Large intestine (tissue), 3 donors: Measurements from ENCODE around the gene LPIN2. TPM values are rescaled to one million over a fixed set of nuclear protein-coding genes. Genes with fewer than 3 reads are reported as not detected.
A peak's percentile ranks its signal among the peaks of the same experiment; 100 is the strongest.

Experiments
- DNase-seq, 2 donors: peaks; one replicate each; pipeline versions ENCODE4 v3.0.0 to v3.0.0-alpha.2; 2013
- H3K27ac ChIP-seq: one replicate; pipeline ENCODE4 v1.5.1; 2013; ENCODE audit warnings: low read length
- H3K27me3 ChIP-seq: 2 replicates; pipeline ENCODE4 v1.6.1; 2013; ENCODE audit warnings: low read length; ENCODE audit not compliant: control insufficient read depth, insufficient read depth
- H3K36me3 ChIP-seq: 2 replicates; pipeline ENCODE4 v1.6.1; 2013; ENCODE audit warnings: low read length; ENCODE audit not compliant: control insufficient read depth, insufficient read depth
- H3K4me1 ChIP-seq: one replicate; pipeline ENCODE4 v1.6.1; 2013; ENCODE audit warnings: low read length; ENCODE audit not compliant: control insufficient read depth, insufficient read depth
- H3K4me3 ChIP-seq: one replicate; pipeline ENCODE4 v1.5.1; 2013; ENCODE audit warnings: low read length
- H3K9me3 ChIP-seq: one replicate; pipeline ENCODE4 v1.6.1; 2013; ENCODE audit warnings: mild to moderate bottlenecking, low read depth, low read length, moderate library complexity; ENCODE audit not compliant: control insufficient read depth
- WGBS: methylation state at CpG from one replicate; pipeline ENCODE4 v1.1.5; 2013; ENCODE audit warnings: low lambda C conversion rate; ENCODE audit not compliant: insufficient coverage; 5-methylcytosine and 5-hydroxymethylcytosine counted together
- polyA plus RNA-seq: library from polyadenylated mRNA; unstranded; fragments of 120-200 nt; gene quantifications from one replicate; pipeline ENCODE4 v1.2.1, GENCODE V29; 2013

LPIN2 gene
- polyA plus RNA-seq, 1 donor, result 54.1 TPM

DNA sequence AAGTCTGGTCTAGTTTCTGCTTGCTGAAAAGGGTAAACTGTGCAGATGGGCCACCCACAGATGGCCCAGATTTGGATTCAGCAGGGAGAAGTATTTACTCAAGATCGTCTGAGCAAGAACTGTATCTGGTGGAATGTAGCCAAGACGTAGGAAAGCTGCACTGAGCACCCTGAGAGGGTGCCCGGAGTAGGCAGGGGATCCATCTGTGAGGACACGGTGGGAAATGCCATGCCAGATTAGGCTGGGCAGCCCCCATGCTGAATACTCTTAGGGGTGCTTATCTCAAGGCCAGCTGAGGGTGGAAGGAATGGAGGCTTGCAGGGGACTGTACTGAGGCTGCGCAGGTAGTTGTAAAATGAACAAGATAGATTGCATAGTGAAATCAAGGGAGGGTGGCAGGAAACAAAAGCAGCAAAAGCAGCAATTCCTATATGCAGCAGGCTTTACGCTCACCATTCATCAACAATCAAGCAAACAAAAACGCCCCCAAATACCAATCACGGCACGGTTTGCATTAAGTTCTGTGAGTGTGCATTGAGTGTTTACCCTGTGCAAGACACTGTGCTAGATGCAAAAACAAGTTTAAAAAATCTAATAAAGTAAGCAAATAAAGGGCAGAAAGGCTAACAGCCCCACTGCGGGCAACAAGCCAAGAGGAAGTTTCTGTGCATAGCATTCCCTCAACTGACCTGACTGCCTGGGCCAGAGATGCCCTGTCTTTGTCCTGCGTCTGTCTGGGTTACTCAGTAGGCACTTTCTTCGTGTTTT, 32.2 kb upstream of the LPIN2 start:
- H3K9me3 ChIP-seq, result no peaks in the 10 kb centered on the region
- peak overlapping the region; percentile 91 for H3K27ac ChIP-seq
- H3K4me1 ChIP-seq, result peaks cover 39% of the 10 kb centered on the region
- DNase-seq, result peak; percentile 68 to 88
- no peaks in the 10 kb centered on the region for H3K36me3 ChIP-seq
- H3K27me3 ChIP-seq, result no peaks in the 10 kb centered on the region
- WGBS, result 6% methylated on average over 5 of the region's 12 CpGs
- no peak overlapping the region for H3K4me3 ChIP-seq

DNA sequence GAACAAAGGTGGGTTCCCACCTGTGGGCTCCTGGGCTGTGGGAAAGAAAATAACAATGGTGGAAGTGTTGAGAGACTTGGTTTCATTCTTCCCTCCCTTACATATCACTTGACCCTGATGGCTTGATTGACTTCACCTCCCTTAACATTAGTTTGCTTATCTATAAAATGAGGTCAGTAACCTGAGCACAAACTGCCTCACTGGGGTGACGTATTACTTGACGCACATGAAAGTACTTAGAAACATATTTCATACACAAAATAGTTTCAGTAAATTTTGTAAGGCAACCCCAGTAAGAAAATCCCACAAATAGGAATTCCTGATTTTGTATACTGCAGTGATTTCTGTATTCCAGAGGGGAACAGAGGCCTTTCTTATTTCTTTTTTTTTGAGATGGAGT, 29.4 kb upstream of the LPIN2 start:
- peak overlapping the region; percentile 68 for H3K27ac ChIP-seq
- no peak overlapping the region for H3K4me3 ChIP-seq
- H3K36me3 ChIP-seq, result no peaks in the 10 kb centered on the region
- no peaks in the 10 kb centered on the region for H3K27me3 ChIP-seq
- no peaks in the 10 kb centered on the region for H3K9me3 ChIP-seq
- peak; percentile 46 to 81 for DNase-seq
- no CpG with 5 or more reads among the region's 2 CpGs for WGBS
- peaks cover 42% of the 10 kb centered on the region for H3K4me1 ChIP-seq

DNA sequence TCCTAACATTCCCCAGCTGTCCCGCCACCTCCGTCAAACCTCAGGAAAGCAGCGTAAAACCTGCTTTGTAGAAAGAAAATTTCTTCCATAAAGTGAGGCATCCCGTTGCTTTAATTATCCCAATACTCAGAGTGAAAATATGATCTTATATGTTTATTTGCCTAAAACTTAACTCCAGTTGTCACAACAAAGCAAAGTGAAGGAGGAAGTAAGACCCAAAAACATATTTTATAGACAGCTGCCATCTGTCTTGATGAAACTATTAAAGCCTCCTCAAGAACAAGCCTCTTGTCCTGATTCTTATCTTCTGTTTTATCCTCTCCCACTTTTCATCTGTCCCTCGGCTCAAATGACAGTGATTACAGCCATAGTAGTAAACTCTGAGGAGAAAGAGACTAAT, 28.9 kb upstream of the LPIN2 start:
- H3K4me3 ChIP-seq, result no peak overlapping the region
- H3K36me3 ChIP-seq, result no peaks in the 10 kb centered on the region
- H3K9me3 ChIP-seq, result no peaks in the 10 kb centered on the region
- peak overlapping the region; percentile 68 for H3K27ac ChIP-seq
- WGBS, result 40% methylated on average over 1 of the region's 5 CpGs
- no peak for DNase-seq
- H3K27me3 ChIP-seq, result no peaks in the 10 kb centered on the region
- H3K4me1 ChIP-seq, result peaks cover 42% of the 10 kb centered on the region

DNA sequence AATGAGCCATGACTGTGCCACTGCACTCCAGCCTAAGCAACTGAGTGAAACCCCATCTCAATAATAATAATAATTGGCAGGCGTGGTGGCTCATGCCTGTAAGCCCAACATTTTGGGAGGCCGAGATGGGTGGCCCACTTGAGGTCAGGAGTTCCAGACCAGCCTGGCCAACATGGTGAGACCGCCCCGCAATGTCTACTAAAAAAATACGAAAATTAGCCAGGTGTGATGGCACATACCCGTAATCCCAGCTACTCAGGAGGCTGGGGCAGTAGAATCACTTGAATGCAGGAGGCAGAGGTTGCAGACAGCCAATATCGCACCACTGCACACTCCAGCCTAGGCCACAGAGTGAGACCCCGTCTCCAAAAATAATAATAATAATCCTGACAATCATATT, 27.9 kb upstream of the LPIN2 start:
- Histone ChIP-seq H3K36me3 (no peaks in the 10 kb centered on the region), H3K4me3 (no peak overlapping the region), H3K27ac (no peak overlapping the region), H3K27me3 (no peaks in the 10 kb centered on the region), H3K9me3 (no peaks in the 10 kb centered on the region), H3K4me1 (peaks cover 35% of the 10 kb centered on the region)
- WGBS, result no CpG with 5 or more reads among the region's 8 CpGs
- DNase-seq, result no peak

DNA sequence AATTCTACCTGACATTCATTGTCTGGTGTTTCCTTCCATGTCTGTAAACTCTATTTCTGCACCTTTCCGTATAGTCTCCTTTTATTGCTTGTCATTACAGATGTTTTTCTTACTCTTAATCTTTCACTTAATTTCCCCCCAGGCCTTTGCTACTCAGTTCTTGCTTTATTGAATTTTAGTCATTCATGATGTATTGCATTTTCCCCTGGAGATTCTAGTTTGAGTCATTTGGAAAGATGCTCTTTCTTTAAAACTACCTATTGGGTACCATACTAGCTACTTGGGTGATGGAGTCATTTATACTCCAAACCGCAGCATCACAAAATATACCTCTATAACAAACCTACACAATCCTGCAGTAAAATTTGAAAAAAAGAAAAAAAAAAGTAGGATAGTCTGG, 27.2 kb upstream of the LPIN2 start:
- peaks cover 29% of the 10 kb centered on the region for H3K4me1 ChIP-seq
- H3K27me3 ChIP-seq, result no peaks in the 10 kb centered on the region
- no peaks in the 10 kb centered on the region for H3K36me3 ChIP-seq
- DNase-seq, result no peak
- H3K27ac ChIP-seq, result no peak overlapping the region
- H3K4me3 ChIP-seq, result no peak overlapping the region
- 100% methylated on average over 1 of the region's 2 CpGs for WGBS
- no peaks in the 10 kb centered on the region for H3K9me3 ChIP-seq

DNA sequence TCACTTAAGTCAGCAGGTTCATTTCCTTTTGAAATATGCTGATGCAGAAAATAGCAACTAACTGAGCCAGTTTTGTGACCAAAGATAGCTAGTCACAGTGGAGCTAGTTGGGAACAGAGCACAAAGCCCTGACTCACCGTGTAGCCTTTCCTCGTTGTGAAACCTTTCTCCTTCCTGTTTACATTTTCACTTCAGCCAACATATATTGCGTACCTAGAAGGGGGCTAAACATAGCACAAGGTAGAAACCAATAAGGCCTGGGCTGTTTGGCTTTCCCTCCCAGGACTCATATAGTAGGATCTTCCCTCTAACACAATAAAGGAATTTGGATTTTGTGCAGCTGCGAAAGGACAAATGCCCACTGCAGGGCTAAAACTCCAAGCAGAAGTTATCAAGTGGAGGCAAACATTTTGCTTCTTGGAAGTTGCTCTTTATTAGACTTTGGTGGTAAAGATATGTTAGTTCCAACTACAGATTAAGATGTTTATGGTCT, 24.5 kb upstream of the LPIN2 start:
- DNase-seq, result peak; percentile 79 to 90
- Histone ChIP-seq H3K36me3 (no peaks in the 10 kb centered on the region), H3K4me3 (no peak overlapping the region), H3K27ac (peak overlapping the region; percentile 89), H3K9me3 (no peaks in the 10 kb centered on the region), H3K27me3 (no peaks in the 10 kb centered on the region), H3K4me1 (peaks cover 9% of the 10 kb centered on the region)
- WGBS, result no CpG with 5 or more reads among the region's 4 CpGs

DNA sequence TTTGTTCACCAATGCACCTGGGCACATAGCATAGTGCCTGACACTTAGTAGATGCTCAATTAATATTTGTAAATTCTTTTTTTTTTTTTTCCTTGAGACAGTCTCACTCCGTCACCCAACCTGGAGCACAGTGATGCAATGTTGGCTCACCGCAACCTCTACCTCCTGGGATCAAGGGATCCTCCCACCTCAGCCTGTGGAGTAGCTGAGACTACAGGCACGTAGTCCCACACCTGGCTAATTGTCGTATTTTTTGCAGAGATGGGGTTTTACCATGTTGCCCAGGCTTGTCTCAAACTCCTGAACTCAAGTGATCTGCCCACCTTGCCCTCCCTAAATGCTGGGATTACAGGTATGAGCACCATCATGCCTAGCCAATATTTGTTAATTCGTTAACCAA, 23.2 kb upstream of the LPIN2 start:
- Histone ChIP-seq H3K4me1 (peaks cover 3% of the 10 kb centered on the region), H3K27ac (no peak overlapping the region), H3K9me3 (no peaks in the 10 kb centered on the region), H3K27me3 (no peaks in the 10 kb centered on the region), H3K36me3 (no peaks in the 10 kb centered on the region), H3K4me3 (no peak overlapping the region)
- no CpG with 5 or more reads among the region's 5 CpGs for WGBS
- no peak for DNase-seq

DNA sequence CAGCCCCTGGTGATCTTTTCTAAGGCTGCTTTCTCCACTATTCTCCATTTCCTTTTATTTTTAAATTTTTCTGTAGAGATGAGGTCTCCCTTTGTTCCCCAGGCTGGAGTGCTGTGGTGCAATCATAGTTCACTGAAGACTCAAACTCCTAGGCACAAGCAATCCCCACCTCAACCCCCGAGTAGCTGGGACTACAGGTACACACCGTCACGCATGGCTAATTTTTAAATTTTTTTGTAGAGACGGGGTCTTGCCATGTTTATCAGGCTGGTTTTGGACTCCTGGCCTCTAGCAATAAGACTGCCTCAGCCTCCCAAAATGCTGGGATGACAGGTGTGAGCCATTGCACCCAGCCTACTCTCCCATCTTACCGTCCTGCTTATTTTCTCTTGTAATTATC, 22.7 kb upstream of the LPIN2 start:
- Histone ChIP-seq H3K27ac (no peak overlapping the region), H3K4me1 (peaks cover 3% of the 10 kb centered on the region), H3K4me3 (no peak overlapping the region), H3K9me3 (no peaks in the 10 kb centered on the region), H3K27me3 (no peaks in the 10 kb centered on the region), H3K36me3 (no peaks in the 10 kb centered on the region)
- DNase-seq, result no peak
- WGBS, result 100% methylated on average over 1 of the region's 5 CpGs

DNA sequence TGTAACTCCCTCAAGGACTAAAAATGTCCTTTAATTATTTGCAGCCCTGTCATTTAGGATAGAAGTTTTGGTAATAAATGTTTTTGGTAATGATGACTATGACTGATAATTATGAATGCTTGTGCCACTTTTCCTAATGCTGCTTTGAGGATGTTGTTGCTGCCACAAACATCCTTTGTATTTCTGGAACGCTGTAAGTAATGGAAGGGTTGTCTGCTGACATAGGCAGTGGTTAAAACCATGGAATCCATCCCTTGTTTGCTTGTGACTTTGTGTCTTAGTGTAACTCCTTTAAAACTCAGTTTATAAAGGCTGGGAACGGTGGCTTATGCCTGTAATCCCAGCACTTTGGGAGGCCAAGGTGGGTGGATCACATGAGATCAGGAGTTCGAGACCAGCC, 19.8 kb upstream of the LPIN2 start:
- no peak for DNase-seq

DNA sequence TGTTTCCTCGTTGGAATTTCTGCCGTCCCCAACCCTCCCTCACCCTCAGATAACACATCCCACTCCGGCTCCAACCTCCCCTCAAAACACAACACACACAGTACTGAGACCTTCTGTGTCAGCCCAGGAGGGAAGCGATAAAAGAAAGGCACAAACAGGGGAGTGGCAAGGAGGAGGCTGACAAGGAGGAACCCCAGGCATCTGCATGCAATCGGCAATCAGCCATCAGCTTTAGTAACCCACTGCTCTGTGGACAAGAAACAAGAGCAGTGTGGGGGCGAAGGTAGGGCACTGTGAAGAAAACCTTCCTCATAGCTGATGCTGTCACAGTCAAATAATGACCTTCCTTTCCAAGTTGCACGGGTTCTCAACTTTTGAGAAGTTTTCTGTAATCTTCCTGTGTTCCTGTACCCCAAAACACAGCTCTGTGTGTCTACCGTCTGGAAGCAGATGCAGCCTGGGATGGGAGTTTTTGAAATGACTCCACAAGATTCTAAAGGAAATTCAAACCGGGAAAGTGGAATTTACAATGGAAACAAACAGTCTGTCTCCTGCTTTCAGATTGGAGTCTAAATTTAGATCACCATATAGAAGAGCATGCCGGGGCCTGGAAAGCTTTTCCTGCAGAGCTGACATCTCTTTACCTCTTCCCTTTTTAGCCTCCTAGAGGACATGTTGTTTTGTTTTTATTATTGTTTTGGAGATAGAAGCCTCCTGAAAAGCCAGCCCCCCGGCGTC, 16.4 kb upstream of the LPIN2 start:
- H3K36me3 ChIP-seq, result no peaks in the 10 kb centered on the region
- H3K27ac ChIP-seq, result peak overlapping the region; percentile 80
- peak in 1 of 2 donors; percentile 66 for DNase-seq
- no peaks in the 10 kb centered on the region for H3K27me3 ChIP-seq
- peaks cover 52% of the 10 kb centered on the region for H3K4me1 ChIP-seq
- H3K9me3 ChIP-seq, result no peaks in the 10 kb centered on the region
- no peak overlapping the region for H3K4me3 ChIP-seq
- 10% methylated on average over 2 of the region's 12 CpGs for WGBS

More for the DNA sequence above, 19.8 kb upstream of the LPIN2 start:
- Histone ChIP-seq H3K36me3 (no peaks in the 10 kb centered on the region), H3K4me1 (peaks cover 26% of the 10 kb centered on the region), H3K9me3 (no peaks in the 10 kb centered on the region), H3K4me3 (no peak overlapping the region), H3K27me3 (no peaks in the 10 kb centered on the region), H3K27ac (no peak overlapping the region)
- WGBS, result 80% methylated on average over 1 of the region's 3 CpGs
